COLO829 (cell line): ENCODE results near the gene TNFRSF8.
A peak's percentile ranks its signal among the peaks of the same experiment; 100 is the strongest.
"Not testable (repeated sequence)": the region's sequence is repeated elsewhere in the genome, so short reads cannot be mapped to it uniquely, and the experiment has no call there.

Experiments used
- DNase-seq: peaks from one replicate; pipeline ENCODE4 v3.0.0; 2012; ENCODE audit warnings: low spot score

TNFRSF8 gene

DNA sequence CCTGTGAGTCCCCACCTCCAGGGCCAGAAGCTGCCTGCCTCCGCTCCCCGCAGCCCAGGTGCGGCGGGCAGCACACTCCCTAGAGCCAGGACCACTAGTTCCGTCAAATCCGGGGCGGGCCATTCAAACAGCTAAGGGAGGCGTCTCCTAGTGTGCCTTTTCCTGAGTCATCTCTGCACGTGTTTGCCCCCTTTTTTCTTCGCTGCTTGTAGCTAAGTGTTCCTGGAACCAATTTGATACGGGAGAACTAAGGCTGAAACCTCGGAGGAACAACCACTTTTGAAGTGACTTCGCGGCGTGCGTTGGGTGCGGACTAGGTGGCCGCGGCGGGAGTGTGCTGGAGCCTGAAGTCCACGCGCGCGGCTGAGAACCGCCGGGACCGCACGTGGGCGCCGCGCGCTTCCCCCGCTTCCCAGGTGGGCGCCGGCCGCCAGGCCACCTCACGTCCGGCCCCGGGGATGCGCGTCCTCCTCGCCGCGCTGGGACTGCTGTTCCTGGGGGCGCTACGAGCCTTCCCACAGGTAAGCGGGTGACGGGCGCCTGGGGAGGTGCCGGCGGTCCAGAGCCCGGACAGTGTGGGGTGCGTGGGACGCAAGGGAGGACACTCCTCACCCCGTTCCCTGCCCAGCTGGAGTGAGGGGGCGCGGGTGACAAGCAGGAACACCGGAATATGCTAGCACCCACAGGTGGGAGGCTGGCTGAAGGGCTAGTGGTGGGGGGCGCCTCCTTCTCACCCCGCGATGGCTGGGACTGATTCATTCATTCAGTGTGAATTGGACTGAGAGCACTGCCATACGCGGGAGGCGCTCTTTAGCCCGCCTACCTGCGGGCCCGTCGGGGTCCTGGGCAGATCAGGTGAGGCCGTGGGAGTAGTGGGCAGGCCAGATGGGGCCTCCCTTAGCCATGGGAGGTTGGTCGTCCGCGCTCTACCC, at the start of gene TNFRSF8:
Gene TNFRSF8 (plus strand): TSS at position 163 of the 932 bp plus-strand sequence. CDS start 296 bp downstream, at position 459.
- DNase-seq, result no peak

DNA sequence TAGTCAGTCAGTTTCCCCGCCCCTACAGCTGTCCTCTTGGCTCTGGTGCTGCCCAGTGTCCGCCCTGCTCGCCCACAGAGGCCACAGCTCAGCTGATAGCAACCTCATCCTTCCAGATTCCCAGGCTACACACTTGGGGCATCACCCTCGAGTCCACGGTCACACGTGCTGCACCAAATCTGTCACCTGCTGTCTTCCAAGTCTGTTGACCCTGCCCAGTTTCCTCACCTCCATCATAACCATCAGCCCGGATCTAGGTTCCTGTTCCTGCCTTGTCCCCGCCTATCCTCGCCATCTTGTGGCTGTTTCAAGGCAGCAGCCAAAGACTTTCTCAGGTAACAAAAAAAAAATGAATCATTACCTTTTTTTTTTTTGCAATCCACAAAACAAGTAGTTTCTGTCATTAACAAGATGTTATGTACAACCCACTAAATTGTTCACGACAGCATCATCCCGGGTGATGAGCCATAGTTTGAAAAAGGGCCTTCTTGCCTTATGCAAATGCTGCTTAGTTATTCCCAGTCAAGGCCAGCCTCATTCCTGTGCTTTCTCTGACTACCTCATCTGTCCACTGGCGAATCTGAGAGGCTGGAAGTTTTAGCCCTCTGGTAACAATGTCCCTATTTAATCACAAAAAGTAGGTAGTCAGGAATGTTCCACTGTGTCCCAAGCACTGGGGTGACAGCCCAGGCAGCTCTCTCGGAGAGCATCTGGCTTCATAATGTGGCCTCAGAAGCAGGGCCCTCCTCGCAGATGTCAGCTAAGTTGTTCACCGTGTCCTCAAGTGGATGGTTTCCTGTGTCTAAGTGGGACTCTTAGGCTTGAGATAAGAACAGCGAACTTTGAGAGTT, 48.7 kb upstream of the TNFRSF8 start:
- DNase-seq, result no peak

GRCh38 chr1:12015001-12015491, 48.1 kb upstream of the TNFRSF8 start:
- no peak for DNase-seq

GRCh38 chr1:12015499-12015898, 47.6 kb upstream of the TNFRSF8 start:
- DNase-seq, result no peak

DNA sequence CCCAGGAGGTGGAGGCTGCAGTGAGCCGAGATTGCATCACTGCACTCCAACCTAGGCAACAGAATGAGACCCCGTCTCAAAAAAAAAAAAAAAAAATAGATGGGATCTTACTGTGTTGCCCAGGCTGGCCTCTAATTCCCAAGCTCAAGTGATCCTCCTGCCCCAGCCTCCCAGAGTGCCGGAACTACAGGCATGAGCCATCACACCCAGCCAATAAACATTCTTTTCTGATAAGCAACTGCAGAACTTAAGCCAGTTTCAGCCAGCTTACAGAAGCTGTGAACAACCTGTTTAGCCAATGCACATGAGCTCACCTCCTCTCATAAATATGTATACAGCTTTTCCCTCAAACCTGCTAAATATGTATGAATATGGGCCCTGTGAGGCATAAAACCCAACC, 46.9 kb upstream of the TNFRSF8 start:
- DNase-seq, result no peak

- no peak for DNase-seq
Observed at GRCh38 chr1:12019858-12020509, 43.1 kb upstream of the TNFRSF8 start.

- no peak for DNase-seq
Observed at GRCh38 chr1:12021616-12022015, 41.5 kb upstream of the TNFRSF8 start.

DNA sequence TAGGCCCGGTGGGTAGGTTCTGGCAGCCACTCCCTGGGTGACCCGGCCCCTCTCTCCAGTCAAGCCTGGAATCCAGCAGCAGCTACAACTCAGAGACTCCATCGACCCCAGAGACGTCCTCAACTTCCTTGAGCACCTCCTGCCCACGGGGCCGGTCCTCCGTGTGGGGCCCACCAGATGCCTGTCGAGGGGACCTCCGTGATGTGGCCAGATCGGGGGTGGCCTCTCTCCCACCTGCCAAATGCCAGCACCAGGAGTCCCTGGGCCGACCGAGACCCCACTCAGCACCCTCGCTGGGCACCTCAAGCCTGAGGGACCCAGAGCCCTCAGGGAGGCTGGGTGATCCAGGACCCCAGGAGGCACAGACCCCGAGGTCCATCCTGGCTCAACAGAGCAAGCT, 41.1 kb upstream of the TNFRSF8 start:
- no peak for DNase-seq

DNA sequence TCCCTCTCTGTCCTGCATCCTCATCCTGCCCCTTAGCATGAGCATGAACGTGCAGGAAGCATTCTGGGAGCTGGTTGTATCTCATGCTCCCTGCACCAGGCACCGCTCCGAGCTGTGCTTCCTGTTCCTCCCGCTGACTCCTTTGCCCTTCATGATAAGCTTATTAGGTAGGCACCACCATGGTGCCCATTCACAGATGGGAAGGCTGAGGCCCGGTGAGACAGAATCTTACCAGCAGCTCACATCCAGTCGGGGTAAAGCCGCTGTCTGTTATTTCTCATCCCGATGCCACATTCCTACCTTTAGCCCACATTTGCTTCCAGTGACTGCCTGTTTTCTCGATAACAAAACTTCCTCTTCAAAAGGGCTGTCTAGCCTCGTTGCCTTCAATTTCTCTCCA, 36.5 kb upstream of the TNFRSF8 start:
- DNase-seq, result no peak

DNA sequence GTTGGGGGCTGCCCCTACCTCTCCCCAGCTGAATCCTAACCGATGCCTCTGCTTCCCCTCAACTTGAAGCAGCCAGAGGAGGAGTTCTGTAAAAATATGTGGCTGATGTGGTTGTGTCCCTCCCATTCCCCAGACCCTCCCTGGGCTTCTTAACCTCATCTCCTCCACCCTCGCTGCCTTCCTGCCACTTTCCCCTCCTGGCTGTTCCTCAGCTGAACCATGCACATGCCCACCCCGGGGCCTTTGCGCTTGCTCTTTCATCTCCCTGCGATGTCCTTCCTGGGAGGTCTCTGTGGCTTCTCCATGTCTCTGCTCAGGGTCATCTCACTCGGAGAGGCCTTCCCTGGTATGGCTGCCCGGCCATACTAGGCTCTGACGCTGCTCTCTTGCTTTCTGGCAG, 34.9 kb upstream of the TNFRSF8 start:
- DNase-seq, result no peak

GRCh38 chr1:12028957-12029511, 34.1 kb upstream of the TNFRSF8 start:
- DNase-seq, result no peak

DNA sequence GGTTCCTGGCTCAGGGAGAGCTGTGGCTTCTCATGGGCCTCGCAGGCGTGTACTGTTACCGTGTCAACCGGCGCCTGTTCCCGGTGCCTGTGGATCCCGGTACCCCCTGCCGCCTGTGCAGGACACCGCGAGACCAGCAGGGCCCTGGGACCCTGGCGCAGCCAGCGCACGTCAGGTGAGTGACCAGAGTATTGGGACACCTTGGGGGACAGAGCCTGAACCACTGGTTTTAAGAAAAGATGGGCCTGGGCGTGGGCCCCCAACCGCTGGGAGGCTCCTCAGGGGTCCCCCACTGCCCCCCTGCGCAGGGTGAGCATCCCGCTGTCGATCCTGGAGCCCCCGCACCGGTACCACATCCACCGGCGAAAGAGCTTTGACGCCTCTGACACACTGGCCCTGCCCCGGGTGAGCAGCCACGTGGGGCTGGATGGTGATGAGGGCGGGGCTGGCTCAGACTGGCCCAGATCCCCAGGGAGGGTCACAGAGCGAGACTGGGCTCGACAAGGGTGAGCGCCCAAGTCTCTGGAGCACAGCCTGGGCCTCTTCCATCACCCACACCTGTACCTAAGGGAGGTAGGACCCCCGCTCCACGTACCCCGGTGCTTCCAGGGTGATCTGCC, 33.3 kb upstream of the TNFRSF8 start:
- no peak for DNase-seq

DNA sequence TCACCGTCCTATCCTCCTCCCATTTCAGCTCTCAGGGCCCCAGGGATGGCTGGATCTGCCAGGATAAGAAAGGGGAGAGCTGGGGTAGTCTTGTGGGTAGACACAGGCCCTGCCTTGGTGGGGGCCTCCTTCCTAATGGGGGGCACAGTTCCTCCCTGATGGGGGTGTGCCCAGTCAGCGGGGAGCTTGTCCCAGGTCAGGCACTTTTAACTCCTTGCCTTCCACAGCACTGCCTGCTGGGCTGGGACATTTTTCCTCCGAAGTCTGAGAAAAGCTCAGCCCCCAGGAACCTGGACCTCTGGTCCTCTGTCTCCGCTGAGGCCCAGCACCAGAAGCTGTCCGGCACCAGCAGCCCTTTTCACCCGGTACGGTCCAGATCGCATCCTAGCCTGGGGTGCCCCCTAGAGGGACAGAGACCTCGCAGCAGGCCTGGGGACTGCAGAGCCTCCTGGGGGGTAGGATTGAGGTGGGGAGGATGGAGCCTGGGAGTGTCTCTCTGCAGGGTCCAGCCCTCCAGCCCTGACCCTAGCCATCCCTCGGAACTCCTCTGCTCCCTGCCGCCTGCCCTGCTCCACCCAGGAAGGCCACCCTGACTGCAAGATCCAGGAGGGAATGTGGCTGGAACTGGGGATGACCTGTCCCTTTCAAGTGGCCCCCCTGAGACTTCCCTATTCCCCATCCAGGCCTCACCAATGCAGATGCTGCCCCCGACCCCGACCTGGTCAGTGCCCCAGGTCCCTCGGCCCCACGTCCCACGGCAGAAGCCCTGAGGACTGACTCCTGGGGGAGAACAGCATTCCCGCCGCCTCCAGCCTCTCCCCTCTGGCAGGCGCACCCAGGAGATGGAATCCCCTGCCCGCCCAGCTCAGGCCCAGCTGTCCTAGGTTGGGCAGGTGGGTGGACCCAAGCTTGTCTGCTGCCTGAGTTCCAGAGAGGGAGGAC, 31.8 kb upstream of the TNFRSF8 start:
- no peak for DNase-seq

DNA sequence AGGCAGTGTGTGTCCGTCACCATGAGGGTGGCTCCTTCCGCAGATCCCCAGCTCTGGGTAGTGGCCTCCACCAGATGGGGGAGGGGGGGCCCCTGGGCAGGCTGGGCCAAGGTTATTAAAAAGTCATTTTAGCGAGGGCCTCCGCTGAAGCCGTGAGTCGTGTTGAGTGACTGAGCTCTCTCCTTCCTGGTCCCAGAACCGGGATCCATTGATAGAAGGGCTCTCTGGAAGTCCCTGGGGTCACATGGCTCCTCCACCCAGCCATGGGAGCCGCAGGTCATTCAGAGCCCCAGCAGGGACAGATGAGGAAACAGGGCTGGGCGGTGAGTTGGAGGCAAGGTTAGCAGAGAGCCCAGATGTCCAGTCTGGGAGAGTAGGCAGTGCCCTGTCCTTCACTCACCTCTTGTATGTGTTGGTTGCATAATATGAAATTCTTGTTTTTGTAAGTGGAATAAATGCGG, 30.9 kb upstream of the TNFRSF8 start:
- DNase-seq, result no peak

DNA sequence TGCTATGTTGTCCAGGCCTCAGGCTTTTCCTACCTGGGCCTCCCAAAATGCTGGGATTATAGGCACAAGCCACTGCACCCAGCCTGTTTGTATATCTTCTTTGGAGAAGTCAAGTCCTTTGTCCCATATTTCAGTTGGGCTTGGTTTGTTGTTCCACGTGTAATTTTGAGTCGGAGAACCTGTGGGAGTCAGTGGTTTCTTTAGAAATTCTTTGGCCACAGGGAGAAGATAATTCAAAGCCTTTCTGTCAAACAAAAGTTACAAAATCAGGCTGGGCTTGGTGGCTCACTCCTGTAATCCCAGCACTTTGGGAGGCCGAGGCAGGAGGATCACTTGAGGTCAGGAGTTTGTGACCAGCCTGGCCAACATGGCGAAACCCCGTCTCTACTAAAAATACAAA, 29.7 kb upstream of the TNFRSF8 start:
- not testable (repeated sequence) for DNase-seq

- peak; percentile 66 for DNase-seq
Observed at GRCh38 chr1:12034381-12034801, 28.7 kb upstream of the TNFRSF8 start.

GRCh38 chr1:12035312-12035711, 27.8 kb upstream of the TNFRSF8 start:
- DNase-seq, result no peak

DNA sequence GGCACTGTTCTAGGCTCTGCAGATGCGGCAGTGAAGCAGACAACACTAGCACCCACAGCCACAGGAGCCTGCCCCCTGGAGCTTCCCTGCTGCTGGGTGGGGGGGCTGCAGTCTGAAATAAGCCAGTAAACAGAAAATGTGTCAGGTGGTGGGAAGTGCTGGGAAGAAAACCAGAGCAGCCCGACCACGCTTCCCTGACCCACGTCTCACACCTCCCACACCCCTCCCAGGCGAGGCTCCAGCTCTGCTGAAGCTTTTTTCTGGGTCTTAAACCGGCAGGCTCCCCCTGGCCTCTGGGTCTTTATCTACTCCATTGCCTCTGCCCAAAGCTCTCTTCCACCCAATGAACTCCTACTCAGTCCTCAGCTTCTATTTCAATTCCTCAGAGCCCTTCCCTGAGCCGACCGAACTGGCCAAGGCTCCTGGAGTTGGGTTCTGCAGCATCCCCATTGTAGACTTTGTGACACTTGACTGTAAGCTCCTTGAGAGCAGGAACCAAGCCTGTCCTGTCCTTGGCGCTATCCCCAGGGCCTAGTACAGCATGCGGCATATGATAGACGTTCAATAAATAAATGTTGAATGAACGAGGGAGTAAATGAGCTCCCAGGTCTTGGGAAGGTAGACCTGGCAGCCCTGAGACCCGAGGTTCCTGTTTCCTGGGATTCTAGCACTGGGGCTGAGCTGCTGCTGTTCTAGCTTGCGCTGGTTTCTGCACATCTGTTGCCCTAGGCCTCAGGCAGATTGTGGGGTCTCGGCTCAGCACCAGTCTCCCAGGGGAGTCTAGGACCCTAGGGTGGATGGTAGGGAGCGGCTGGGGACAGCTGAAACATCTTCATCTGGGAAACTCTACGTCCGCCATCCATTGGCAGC, 25.4 kb upstream of the TNFRSF8 start:
- no peak for DNase-seq
